ENCODE results near the gene EEIG1.
"Not testable (repeated sequence)": the region's sequence is repeated elsewhere in the genome, so short reads cannot be mapped to it uniquely, and the experiment has no call there.

The EEIG1 gene

DNA sequence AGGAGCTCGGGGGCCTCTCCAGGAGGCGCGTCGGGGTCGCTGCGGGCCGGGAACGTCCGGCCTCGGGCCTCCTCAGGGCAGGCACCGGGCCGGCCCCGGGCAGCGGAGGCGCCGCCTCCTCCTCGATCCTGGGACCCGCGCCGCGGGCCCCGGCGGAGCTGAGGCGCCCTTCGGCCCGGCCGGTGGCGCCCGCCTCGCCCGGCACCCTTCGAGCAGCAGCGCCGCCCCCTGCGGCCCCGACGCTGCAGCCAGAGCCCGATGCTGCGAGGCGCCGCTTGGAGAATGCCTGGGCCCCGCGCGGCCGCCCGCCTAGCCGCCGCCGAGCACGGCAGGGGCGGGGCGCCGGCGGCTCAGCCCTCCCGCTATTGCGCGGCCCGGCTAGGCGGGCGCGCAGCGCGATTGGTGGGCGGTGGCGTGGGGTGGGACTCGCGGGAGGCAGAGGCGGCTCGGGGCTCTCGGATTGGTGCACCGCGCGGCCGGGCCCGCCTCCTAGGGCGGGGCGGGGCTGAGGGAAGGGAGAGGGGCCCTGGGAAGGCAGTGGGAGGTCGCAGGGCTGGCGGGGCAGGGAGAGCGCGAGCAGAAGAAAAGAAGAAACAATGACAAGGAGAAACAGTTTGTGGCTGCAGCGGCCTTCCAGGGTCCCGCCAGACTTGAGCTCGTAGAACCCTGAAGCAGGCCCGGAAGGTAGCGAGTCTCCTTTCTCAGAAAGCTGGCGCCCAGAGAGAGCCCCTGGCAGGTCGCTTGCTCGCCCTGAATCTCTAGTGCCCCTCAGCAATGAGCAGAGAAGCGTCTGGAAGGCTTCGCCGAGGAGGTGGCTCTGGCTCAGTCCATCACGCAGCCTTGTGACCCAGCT, at the start of gene EEIG1:
TSS of gene EEIG1 (minus strand) at position 284 of the 853 bp plus-strand sequence. CDS start 852 bp downstream, outside the sequence.
- DNase-seq = peak; percentile 99

DNA sequence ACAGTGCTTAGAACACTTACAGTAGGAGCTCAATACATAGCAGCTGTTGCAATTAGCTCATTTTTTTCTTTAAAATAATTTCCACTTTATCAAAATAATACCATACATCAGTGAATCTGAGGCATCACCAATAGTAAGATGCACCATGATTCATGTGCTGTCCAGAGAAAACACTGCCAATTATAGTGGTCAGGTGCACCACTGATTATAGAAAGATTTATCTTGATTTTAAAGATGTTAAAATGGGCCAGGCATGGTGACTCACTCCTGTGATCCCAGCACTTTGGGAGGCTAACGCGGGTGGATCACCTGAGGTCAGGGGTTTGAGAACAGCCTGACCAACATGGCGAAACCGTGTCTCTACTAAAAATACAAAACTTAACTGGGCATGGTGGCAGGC, 46.9 kb upstream of the EEIG1 start:
- no peak for DNase-seq

DNA sequence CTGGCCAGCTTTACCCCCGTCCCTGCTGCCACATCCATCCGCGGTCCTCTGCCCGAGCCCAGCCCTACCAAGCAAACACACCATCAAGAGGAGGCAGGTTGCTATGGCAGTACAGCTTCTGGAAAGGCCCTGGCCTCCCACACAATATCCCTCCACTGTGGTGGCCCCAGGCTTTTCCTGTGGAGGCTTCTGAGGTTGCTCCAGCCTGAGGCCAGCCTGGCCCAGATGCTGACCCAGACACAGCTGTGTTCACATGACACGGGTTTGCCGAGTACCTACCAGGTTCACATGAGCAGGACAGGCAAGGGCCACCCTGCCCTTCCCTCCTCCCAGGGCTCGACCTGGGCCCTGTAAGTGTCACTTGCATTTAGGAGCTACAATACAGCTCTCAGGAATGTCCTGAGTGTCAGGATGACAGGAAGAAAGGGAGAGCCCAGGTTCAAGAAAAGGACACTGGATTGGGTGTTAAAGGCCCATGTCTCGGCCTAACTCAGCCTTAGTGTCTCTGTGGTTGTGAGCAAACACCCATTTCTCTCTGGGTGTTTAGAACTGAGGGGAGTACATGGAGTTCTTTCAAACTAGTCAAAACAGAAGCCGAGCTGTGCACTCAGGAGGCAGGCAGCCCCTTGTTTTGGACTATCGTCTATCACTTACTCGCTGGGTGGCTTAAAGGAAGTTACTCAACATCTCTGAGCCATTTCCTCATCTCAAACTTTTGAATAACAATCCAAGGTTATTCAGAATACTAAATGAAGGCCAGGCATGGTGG, 46.2 kb upstream of the EEIG1 start:
- peak; percentile 72 for DNase-seq

DNA sequence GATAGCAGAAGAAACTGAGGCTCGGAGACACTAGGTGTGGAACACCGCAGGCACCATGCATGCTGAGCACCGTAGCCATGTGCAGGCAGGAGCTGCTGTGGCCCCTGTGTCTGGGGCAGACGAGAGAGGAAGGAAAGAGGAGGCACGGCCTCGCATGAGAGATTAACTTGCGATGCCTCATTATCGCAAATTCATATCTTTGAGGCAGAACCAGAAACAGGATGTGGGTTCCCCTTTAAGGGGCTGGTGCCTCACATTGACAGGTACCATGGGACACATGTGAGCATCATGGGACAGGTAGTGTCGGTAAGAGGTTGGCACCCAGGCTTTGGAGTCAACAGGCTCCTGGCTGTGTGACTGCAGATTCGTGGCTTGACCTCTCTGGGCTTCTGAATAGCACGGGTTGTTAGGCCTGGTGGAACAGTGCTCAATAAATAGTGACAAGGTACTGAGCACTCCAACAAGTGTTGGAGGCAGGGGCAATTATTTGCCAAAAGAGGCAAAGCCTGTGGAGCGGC, 45.5 kb upstream of the EEIG1 start:
- DNase-seq = peak; percentile 86

DNA sequence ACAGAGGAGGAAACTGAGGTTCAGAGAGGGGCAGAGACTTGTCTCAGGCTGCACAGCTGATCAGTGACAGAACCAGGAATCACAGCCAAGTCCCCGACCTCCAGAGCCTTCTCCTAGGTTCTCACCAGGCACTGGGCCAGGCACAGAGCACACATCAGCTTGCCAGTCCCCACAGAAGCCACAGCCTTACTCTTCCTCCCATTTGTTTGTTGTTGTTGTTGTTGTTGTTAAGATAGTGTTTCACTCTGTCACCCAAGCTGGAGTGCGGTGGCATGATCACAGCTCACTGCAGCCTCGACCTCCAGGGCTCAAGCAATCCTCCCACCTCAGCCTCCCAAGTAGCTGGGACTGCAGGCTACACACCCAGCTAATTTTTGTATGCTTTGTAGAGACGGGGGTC, 44.9 kb upstream of the EEIG1 start:
- peak; percentile 62 for DNase-seq

DNA sequence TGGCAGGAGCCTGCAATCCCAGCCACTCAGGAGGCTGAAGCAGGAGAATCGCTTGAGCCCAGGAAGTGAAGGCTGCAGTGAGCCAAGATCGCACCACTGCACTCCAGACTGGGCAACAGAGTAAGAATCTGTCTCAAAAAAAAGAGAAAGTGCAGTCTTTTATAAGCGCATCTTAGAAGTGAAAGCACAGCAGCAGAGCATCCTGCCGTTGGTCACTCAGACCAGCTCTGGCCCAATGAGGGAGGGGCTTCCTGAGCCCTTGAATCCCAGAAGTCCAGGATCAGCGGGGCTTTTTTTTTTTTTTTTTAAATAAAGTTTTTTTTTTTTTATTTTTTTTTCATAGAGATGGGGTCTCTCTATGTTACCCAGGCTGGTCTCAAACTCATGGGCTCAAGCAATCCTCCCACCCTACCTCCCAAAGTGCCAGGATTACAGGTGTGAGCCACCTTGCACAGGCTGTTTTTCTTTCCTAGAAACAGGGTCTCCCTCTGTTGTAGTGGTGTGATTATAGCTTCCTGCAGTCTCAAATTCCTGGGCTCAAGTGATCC, 44.0 kb upstream of the EEIG1 start:
- peak; percentile 38 for DNase-seq

DNA sequence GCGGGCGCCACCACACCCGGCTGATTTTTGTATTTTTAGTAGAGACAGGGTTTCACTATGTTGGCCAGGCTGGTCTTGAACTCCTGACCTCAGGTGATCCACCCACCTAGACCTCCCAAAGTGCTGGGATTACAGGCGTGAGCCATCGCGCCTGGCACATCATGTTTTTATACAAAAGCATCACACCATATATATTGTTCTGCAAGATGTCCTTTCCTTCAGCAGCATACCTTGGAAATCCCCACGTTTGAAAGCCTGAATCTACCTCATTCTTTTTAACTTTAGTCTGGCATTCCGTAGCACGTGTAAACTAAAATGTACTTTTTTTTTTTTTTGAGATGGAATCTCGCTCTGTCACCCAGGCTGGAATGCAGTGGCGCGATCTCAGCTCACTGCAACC, 42.9 kb upstream of the EEIG1 start:
- DNase-seq = not testable (repeated sequence)

DNA sequence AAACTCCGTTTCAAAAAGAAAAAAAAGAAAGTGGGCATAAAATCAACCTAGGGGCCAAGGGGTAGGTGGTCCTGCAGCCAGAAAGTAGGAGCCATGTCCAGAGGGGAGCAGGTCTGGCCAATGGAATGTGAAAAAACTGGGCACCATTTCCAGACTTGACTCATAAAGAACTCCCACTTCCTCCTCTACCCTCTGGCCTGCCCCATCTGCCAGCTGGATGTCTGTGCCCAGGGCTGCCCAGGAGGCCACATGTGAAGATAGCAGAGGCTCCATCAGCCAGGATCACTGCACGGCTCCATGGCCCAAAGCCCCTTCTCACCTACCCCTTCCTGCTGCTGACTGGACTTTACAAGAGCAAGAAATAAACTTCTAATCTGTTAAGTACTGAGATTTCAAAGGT, 42.1 kb upstream of the EEIG1 start:
- DNase-seq = no peak

DNA sequence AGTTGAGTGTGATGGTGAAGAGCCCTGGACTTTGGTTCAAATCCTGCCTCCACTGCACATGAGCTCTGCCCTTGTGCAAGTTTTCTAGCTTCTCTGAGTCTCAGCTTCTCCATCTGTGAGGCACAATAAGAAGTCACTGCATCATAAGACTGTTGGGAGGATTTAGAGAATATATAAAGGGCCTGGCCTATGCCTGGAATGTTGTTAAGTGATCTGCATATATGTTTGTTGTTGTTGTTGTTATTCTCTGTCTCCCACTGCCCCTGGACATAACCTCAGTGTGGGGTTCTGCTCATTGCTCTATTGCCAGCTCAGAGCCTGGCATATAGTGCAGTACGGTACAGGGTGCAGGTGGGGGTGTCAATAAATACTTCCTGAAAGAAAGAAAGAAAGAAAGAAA, 40.3 kb upstream of the EEIG1 start:
- DNase-seq = no peak

DNA sequence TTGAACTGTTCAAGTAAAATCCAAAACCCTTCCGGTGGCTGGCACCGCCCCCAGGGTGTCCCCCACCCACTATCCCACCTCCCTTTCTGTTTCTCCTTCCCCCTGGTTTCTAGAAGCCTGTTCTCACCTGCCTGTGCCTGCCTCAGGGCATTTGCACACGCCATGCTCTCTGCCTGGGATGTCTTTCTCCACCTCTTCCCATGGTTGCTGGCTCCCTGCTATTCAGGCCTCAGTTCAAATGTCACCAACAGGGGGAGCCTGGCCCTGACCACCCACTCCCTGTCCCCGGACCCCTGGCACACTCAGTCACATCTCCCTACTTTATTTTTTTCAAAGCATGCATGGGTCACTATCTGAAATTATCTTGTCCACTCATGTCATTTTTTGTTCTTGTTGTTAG, 39.9 kb upstream of the EEIG1 start:
- no peak for DNase-seq

DNA sequence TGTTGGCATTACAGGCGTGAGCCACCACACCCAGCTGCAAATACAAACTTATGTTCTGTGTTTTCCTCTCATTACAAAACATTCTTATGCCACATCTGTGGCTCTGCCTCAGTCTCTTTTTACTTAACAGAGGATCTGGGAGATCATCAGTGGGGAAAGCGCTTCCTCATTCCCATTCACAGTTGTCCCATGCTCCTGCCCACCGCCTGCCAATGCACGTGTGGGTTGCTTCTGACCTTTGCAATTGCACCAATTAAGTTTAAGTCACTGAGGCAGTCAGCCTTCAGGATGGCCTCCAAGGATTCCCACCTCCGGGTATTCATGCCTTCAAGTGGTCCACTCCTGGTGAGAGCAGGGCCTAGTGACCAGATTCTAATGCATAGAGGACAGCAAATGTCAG, 34.9 kb upstream of the EEIG1 start:
- DNase-seq = no peak

DNA sequence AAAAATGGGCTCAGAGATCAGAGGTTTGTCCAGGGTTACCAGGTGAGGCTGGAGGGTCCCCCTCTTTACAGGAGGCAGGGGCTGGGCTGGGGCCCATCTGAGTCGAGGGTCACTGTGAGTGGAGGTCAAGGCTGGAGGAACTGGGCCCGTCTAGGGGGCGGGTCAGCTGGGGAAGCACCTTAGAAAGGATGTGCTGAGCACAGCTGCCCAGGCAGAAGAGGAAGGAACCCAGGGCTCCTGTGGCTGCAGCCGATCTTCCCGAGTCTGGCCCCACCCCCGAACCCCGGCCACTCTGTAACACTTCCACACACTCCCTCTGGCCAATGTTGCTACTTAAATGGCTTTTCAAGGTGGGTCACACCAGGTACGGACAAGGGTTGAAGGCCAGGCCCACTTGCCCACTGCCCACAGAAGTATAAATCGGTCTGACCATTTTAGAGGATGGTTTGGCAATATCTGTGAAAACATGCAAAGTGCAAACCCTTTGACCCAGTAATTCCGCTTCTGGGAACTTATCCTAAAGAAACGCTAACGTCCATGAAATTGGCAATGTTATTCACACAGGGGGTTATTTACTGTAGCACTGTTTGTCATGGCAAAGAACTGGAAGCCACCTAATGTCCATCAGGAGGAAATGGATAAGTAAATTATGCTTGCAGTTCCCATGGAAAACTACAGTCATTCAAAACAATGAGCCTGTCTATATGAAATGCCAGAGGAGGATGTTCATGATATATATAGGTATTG, 30.5 kb upstream of the EEIG1 start:
- DNase-seq = no peak

DNA sequence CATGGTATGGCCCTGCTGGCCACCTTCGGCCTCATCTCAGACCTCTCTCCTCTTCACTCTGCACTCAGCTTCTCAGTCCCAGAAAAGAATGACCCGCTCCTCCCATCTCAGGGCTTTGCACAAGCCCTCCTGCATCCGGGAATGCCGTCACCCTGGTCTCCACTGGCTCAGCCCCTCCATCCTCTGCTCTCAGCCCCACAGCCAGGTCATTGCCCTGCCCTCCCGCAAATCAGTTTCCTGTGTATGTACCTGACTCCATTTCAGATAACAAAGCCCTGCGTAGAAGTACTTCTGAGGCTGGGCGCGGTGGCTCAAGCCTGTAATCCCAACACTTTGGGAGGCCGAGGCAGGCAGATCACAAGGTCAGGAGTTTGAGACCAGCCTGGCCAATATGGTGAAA, 28.9 kb upstream of the EEIG1 start:
- DNase-seq = no peak

DNA sequence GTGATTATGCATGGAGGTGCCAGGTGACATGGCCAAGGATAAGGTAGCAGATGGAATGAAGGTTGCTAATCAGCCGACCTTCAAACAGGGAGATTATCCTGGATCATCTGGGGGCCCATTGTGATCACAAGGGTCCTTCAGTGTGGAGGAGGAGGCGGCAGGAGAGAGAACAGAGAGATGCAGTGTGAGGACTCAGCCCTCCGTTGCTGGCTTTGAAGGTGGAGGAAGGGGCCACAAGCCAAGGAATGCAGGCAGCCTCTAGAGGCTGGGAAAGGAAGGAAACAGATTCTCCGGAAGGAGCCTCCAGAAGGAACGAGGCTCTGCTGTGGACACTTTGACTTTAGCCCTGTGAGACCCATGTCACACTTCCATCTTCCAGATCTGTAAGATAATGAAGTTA, 27.4 kb upstream of the EEIG1 start:
- DNase-seq = no peak

DNA sequence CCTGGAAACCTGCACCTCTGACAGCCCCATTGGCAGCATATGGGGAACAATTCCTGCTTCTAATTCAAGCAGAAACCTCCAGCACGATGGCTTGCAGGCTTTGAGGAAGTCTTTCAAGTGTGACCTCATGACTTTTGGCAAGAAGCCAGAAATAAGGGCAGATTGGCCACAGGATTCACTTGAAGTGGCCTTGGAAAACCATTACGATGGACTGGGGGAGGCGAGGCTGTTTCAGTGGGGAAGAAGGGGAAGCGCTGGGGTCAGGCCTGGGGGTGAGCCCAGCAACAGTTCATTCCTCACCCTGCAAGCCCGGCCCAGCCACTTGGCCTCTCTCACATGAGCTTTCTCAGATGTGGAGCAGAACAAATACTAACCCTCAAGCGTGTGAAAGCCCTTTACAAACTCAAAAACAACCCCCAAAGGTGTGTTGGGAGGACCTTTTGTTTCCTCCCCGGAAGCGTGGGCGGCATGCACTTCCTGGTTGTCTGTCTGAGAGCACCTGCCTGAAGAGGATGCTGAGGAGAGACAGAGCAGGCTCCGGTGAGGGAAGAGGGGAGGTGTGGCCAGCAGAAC, 26.9 kb upstream of the EEIG1 start:
- DNase-seq = peak; percentile 96

DNA sequence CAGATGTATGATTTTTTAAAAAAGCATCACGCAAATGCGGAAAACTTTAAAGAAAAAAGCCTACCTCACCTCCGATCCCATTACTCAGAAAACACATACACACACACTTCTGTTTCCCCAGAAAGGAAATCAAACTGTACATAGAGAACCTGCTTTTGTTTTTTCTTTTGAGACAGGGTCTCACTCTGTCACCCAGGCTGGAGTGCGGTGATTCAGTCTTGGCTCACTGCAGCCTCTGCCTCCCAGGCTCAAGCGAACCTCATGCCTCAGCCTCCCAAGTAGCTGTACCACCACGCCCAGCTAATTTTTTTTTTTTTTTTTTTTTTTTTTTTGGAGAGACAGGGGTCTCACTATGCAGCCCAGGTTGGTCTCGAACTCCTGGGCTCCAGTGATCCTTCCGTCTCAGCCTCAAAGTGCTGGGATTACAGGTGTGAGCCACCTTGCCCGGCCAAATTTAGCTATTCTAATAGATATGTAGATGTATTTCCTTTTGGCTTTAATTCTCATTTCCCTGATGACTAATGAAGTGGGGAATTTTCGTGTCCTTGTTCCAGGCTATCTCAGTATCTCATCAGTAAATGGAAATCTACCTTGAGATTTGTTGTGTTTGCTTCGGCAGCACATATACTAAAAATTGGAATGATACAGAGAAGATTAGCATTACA, 25.7 kb upstream of the EEIG1 start:
- DNase-seq = peak; percentile 59

DNA sequence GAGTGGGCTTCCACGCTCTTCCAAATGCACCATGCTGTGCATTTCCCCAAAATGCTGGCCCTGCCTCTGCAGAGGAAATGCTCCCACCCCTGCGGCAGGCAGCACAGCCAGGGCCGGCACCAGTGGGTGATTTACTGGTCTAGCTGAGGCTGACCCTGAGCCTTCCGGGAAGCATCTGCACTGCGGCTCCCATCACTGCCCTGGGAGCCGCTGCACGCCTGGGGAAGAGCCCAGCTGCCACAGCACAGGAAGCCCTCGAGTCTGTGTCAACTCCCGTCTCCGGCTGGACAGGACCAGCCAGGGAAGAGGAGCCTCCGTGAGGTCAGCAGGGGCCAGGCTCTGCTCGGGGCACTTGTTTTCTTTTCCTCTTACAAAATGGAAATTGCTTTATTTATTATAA, 25.1 kb upstream of the EEIG1 start:
- DNase-seq = peak; percentile 42

DNA sequence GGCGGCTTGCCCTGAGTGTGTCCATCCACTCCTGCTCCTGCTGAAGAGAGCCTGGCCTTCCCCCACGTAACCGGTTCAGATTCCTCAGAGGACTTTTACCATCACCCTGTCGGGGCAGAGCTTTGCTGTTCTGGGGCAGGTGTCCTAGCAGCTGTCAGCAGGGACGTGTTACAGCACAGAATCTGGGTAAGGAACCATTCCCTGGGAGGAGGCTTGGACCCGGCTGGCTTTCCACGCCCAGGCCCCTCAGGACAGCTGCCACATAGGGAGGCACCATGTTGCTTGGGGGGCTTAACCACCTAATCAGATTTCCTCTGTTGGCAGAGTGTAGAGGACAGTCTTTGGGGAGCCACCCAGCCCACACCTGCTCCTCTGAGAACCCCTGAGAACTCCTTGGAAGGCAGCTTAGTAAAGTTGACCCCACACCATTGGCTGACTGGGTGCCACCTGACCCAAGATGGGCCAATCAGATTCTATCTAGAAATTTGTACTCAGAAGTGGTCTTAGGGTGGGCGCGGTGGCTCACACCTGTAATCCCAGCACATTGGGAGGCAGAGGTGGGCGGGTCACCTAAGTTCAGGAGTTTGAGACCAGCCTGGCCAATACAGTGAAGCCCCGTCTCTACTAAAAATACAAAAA, 23.3 kb upstream of the EEIG1 start:
- no peak for DNase-seq

DNA sequence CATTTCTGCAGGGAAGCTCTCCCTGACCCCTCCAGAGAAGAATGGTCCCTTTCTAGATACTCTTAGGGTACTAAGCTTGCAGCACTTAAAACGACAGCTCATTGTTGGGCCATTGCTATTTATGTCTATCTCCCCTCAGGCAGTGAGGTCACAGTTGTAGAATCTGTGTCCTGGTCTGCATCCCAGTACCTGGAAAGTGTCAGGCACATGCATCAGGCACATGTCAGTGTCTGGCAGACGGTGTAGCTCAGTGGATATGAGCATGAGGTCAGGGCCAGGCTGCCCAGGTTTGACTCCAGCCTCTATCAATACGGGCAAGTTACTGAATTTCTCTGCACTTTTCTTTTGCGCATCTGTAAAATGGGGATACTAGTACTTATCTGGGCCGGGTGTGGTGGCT, 22.2 kb upstream of the EEIG1 start:
- DNase-seq = no peak

DNA sequence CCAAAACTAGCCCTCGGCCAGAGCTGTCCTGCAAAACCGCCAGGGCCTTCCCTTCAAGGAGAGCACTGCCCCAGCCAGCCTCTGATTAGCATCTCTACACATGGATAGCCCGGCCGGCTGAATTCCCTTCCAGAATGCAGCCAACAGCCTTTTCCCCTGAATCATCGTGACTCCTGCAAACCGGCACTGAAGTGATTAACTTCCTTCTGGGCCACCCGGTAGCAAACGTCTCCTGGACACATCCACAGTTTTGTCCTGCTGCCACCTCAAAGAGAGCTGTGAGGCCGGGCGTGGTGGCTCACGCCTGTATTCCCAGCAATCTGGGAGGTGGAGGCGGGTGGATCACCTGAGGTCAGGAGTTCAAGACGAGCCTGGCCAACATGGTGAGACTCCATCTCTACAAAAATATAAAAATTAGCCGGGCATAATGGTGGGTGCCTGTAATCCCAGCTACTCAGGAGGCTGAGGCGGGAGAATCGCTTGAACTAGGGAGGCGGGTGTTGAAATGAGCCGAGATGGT, 21.1 kb upstream of the EEIG1 start:
- no peak for DNase-seq

DNA sequence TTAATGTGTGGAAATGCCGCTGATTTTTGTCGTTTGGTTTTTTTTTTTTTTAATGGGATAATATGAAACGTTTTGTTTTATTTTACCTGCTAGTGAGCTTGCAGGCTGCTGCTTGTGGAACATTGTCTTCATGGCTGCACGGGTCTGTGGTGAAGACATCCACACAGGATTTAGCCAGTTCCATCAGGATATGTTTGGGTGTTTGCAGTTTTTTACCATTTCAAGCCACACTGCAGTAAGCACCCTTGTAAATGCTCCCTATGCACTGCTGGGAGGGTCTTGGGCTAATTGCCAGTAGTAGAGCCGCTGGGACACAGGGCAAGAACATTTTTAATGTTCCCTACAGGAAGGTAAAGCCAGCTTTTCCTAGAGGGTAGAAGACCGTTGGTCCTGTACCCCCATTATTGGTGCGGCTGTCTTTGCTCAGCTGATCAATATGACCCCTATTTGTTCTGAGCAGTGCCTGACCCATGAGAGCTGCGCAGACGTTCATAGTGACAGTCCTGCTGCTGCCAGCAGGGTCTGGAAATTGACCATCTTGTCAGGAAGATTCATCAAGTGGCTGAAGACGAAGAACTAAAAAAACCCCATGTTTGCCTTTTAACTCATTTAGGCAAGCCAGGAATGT, 20.5 kb upstream of the EEIG1 start:
- DNase-seq = no peak
